HG03558 (cell line): ENCODE results near the gene CASZ1.

Experiments
- ATAC-seq: cut with Tn5 transposase; IDR thresholded peaks from one replicate; pipeline ENCODE4 v1.9.1; 2021; ENCODE audit warnings: moderate number of reproducible peaks; ENCODE audit not compliant: unreplicated experiment; ENCODE audit errors: extremely low read depth

The CASZ1 gene

GRCh38 chr1:10678852-10679251, 117.6 kb downstream of the CASZ1 start:
- no peak for ATAC-seq

DNA sequence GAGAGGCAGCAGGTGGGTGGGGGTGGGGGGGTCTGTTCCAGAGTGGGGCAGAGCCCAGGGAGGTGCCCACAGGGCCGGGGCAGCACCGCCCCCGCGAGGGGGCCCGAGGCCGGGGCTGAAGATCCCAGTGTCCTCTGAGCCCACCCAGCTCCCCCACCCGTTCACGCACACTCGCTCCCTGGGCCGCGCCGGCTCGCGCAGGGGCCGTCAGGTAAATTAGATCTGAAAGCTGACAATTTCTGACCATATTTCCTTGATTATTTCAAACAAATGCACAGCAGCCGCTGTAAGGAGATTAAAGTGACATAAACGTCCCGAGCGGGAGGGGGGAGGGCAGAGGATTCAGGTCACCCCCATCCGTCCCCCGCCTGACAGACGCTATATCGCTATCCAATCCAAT, 118.0 kb downstream of the CASZ1 start:
- no peak for ATAC-seq

GRCh38 chr1:10677491-10678391, 118.7 kb downstream of the CASZ1 start:
- no peak for ATAC-seq

- no peak for ATAC-seq
Measured at GRCh38 chr1:10676963-10677362, 119.5 kb downstream of the CASZ1 start.

- ATAC-seq, result no peak
Measured at GRCh38 chr1:10675813-10676212, 120.6 kb downstream of the CASZ1 start.

DNA sequence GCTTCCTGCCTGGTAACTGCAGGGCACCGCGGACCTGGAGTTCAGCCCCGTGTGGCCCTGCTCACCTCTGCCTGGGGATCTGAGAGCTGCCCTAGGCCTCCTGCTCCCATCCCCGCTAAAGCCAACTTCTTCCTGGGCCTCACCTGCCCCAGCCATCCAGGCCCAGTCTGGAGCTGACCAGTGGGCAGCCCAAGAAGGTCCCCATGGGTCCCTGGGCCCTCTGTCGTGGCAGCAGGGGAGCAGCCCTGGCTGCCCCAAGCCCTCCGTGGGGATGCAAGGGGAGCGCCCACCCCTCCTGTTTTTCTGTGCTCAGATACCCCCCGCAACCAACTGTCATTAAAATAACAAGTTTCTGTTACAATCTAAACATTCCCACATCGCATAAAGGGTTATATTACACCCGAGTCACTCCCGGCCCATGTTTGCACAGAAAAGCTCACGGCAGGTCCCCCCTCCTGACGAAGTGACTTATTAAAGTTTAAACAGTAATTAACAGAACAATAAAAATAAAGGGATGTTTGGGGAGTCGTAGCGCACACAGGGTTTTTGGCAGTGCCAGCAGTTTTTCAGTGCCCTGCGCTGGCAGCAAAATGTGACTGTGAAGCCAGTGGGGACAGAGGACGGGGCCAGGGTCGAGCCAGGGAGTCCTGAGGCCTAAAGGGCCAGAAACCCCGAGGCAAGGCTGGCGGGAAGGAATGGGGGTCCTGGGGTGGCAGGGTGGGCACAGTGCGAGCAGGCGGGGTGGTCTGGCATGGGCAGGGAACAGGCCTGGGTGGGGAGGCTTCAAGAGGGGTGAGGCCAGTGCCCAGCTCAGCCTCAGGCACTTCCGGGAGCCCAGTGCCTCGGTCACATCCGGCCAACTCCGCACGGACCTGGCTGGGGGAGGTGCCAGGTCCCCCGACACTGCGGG, 121.5 kb downstream of the CASZ1 start:
- ATAC-seq, result no peak

DNA sequence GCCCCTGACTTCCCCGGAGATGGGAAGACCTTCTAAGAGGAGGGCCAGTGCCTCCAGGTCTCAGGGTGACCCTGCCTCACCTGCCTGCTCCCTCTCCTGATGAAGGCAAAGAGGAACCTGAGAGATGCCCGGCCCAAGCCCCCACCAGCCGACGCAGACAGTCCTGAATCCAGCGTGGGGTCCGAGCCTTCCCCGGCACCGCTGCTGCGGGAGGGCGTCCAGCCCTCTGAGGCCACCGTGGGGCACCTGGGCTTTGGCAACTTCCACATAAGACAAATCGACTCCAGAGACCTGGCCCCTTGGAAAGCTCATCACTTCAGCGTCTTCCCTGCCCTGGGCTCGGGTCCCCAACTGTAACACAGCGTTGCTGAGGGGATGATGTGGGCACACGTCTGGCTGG, 122.2 kb downstream of the CASZ1 start:
- ATAC-seq, result no peak

DNA sequence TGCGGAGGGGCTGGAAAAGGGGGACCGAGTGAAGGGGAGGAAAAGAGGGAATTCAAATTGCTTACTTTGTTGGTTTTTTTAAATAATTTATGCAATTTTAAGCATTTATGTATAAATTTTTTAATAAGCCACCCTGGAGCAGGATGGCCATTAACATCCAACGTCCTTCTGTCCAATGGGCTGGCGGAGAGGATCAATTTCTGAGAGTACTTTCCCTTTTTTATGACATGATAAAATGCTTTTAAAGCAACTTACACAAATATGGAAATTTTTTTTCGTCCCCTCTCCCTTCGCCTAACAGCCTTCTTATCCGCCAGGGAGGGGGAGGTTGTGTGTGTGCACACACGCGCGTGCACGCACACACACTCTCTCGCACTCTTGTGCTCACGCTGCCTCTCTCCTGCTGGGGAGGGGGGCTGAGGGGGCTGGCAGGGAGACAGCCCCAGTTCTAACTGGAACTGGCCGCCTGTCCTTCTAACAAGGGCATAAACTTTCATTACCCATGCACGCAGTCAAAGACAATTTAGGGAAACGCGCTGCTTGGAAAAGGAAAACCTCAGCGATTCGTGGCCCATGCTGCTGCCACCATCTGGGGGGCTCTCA, 123.2 kb downstream of the CASZ1 start:
- ATAC-seq, result no peak

DNA sequence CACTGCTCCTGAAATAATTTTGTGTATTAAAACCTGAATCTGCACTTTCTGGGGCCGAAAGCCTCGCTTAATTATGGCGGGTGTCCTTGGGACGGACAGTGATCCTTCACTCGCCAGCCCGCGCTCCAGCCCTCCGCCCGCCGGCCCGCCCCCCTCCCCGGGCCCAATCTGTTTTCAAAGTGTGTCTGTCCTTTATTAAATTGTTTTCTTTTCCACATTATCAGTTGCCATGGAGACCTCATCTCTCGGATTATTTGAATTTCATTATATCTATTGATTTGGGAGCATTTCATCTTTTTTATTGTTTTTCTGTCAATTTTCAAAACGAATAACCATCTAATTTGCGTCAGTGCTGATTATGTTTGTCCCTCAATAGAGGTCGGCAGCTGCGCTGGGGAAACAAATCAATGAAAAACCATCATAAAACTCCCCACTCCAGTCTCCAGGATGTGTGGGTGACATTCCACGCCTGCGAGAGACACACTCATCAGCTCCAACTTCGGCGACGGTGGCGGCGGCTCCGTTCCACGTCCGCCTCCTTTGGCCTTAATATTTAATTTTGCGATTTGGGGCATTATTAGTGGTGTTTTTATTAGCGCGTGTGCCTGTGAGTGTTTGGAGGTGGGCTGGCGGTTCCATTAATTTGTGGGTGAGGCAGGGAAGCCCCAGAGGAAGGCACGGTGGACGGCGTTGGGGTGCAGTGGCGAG, 123.9 kb downstream of the CASZ1 start:
- no peak for ATAC-seq

GRCh38 chr1:10671622-10672342, 124.7 kb downstream of the CASZ1 start:
- ATAC-seq, result no peak

DNA sequence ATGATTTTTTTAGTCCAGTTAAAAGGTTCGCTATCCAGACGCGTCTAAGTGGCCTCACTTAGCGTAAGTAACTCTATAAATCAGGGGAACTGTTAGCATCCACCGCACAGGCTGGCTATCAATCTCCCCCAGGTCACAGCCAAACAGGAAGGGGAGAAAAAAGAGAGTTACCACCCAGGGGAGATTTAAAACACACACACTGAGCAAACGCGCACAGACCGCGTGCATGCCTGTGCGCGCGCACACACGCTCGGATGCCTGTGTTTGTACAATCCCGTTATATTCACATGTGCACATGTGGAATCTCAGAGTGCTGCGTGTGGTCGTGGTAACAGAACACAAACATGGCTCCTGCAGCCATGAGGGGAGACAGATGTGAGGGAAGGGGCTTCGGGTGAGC, 125.4 kb downstream of the CASZ1 start:
- no peak for ATAC-seq

DNA sequence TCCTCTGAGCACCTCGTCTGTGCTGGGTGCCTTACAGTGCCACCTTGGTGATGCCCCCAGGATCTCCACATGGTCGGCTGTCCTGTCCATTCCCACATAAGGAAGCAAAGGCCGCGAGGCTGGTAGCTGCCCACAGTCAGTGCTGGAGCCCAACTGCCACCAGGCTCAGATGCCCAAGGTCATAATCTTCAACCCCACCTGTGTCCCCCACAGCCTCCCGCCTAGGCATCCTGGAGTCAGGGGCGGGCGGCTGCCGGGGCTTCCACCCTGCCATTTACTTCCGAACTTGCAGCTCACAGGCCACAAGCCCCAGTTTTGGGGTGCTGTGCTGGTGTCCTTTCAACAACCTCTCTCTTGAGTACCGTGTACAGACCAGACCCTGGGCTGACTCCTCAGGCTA, 126.3 kb downstream of the CASZ1 start:
- no peak for ATAC-seq

GRCh38 chr1:10669570-10669969, 126.9 kb downstream of the CASZ1 start:
- ATAC-seq, result no peak

DNA sequence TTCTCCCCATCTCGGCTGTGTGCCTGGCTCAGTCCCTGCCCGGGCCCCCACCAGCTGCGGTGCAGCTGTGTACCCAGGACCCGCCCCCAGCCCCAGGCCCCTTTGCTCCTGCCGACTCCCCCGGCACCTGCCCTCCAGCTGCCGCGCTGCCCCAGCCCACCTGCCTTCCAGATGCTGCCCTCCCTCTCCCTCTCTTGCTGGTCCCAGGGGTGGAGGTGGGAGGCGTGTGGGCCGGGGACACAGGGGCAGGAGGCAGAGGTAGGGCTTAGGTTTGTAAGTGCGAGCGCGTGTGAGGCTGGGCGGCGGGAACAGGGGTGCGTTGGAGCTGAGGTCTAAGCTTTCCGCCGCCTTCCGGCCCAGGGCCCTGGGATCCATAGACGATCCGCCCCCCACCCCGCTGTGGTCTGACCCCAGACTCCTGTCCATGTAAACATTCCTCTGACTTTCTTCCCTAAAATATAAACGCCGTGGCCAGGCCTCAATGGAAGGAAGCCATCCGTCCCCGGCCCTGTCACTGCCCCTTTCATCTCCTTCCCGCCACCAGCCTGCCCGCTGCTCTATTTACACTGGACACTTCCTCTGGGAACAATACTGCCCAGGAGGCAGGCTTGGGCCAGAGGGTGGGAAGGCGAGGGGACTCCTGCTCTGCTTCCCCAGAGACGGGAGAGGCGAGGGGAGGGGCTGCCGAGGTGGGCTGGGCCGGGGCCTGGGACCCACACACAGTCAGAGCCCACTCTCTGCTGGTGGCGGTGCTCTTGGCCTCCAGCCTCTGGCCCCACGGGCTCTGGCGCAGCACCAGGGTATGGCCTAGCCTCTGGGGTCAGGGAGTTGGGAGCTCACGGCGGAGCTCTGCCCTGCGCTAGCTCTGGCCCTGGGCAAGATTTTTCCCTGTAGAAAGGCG, 128.3 kb downstream of the CASZ1 start:
- ATAC-seq, result no peak

DNA sequence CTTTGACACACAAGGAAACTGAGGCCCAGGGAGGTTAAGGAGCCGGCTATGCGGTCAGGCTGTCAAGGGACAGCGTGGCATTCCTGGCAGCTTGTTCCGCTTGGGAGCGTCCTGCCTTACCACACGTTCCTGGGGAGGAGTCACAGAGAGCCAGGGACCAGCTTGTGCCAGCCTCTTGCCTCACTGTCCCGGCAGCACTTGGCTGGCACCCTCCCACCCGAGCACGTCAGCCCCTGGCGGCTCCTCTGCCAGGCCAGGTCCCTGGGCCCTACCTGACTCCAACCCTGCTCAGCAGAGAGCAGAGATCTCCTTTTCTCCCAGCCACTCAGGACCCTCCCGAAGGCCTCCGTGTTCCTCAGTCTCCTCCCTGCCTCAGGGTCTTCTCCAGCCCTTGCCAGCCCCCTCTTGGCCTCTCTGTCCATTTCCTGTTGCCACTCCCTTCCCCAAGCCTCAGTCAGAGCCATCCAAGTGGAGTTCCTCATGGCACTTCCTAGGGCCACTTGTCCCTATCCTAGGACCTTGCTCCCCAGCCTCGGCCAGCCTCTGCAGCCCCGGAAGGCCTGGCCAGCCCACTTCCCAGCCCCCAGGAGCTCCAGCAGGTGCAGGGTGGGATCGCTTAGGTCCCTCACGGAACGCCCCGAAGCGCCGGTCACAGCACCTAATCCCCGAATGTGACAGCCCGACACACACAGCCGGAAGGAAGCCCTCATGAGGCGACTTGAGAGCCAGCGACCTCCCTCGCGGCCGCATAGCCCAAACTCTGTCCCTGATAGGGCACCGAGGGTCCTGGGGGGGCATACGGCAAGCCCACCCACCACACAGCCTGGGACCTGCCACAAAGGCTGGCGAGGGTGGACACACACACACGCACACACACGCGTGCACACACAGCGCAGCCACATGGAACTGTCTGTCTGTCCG, 130.3 kb downstream of the CASZ1 start:
- ATAC-seq, result no peak

GRCh38 chr1:10665226-10665625, 131.2 kb downstream of the CASZ1 start:
- ATAC-seq, result no peak

DNA sequence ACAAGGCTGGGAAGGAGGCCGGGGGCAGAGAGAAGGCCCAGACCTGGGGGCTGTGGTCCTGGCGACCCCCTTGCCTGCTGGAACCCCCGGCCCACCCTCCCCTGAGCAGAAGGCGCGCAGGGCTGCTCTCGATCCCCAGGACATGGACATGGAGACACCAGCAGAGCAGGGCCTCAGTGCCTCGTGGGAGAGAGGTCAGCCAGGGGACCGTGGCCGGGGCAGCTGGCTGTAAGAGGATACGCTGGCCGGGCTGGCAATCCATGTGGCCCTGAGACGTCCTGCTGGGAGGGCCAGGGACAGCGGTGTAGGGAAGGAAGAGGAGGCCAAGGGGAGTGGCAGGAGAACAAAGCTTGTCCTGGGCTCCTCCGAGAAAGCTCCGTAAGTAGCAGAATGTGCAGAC, 132.2 kb downstream of the CASZ1 start:
- no peak for ATAC-seq

DNA sequence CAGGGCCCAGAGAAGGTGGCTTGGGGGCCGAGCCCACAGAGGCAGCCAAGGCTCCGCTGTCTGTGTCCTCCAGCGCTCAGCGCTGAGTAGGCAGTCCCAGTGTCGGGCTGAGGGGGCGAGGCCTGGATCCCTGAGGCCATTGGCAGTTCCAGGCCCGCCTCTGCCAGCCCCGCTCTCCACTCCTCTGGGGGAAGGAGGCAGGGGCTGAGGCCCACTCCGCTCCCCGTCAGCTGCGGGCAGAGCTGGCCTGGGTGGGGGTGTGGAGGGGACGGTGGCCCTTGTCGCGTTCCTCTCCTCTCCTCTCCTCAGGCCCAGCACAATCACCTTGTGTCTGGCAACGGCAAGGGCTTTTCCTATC, 132.8 kb downstream of the CASZ1 start:
- no peak for ATAC-seq
